Neural progenitor cell (in vitro differentiated cells): ENCODE data around the gene AGK. TPM values are rescaled to one million over a fixed set of nuclear protein-coding genes. Genes with fewer than 3 reads are reported as not detected.

Experiments
- DNase-seq: peaks from one replicate; pipeline ENCODE4 v3.0.0-alpha.2; 2016; ENCODE audit warnings: low spot score
- H2AFZ ChIP-seq: fragments of 200-600 bp; sonication (generic); replicated peaks from 2 replicates; pipeline ENCODE4 v1.6.1; 2016; ENCODE audit warnings: antibody characterized with exemption
- H3F3A ChIP-seq: fragments of 200-600 bp; sonication (generic); 2 replicates; pipeline ENCODE4 v1.6.1; 2016; ENCODE audit warnings: antibody characterized with exemption, low read depth
- H3K27ac ChIP-seq: fragments of 200-600 bp; sonication (generic); 2 replicates; pipeline ENCODE4 v1.5.1; 2016; ENCODE audit warnings: mild to moderate bottlenecking
- H3K27me3 ChIP-seq: fragments of 200-600 bp; sonication (generic); 2 replicates; pipeline ENCODE4 v1.6.1; 2016; ENCODE audit warnings: mild to moderate bottlenecking, moderate library complexity
- H3K36me3 ChIP-seq: fragments of 200-600 bp; sonication (generic); 2 replicates; pipeline ENCODE4 v1.5.1; 2016
- H3K4me1 ChIP-seq: fragments of 200-600 bp; sonication (generic); 2 replicates; pipeline ENCODE4 v1.6.1; 2016; ENCODE audit warnings: mixed run types
- H3K4me2 ChIP-seq: fragments of 200-600 bp; sonication (generic); 2 replicates; pipeline ENCODE4 v1.6.1; 2016
- H3K4me3 ChIP-seq: fragments of 200-600 bp; sonication (generic); 2 replicates; pipeline ENCODE4 v1.5.1; 2016
- H3K79me2 ChIP-seq: fragments of 200-600 bp; sonication (generic); 2 replicates; pipeline ENCODE4 v1.6.1; 2016; ENCODE audit warnings: low read depth
- H3K9ac ChIP-seq: fragments of 200-600 bp; sonication (generic); 2 replicates; pipeline ENCODE4 v1.6.1; 2016
- H3K9me3 ChIP-seq: fragments of 200-600 bp; sonication (generic); 2 replicates; pipeline ENCODE4 v1.5.1; 2016; ENCODE audit warnings: low read depth
- H4K20me1 ChIP-seq: fragments of 200-600 bp; sonication (generic); 2 replicates; pipeline ENCODE4 v1.6.1; 2016; ENCODE audit warnings: low read depth
- H3K27ac Mint-ChIP-seq: 3 replicates; pipeline ENCODE4 v1.8.0; 2021; ENCODE audit warnings: mixed read lengths
- H3K27me3 Mint-ChIP-seq: 2 replicates; pipeline ENCODE4 v1.8.0; 2022; ENCODE audit warnings: low read depth, mild to moderate bottlenecking, inconsistent platforms, moderate library complexity, mixed read lengths; ENCODE audit not compliant: insufficient read depth
- H3K36me3 Mint-ChIP-seq: 3 replicates; pipeline ENCODE4 v1.8.0; 2021; ENCODE audit warnings: mixed read lengths
- H3K4me1 Mint-ChIP-seq: 3 replicates; pipeline ENCODE4 v1.8.0; 2021; ENCODE audit warnings: mixed read lengths
- H3K4me3 Mint-ChIP-seq: 3 replicates; pipeline ENCODE4 v1.8.0; 2021; ENCODE audit warnings: mild to moderate bottlenecking, moderate library complexity, mixed read lengths
- H3K9me3 Mint-ChIP-seq: 3 replicates; pipeline ENCODE4 v1.8.0; 2020; ENCODE audit warnings: mixed read lengths
- CTCF ChIP-seq: fragments of 200-600 bp; sonication (generic); IDR thresholded peaks from 2 replicates; pipeline ENCODE4 v1.5.1; 2017; ENCODE audit warnings: antibody characterized with exemption, mild to moderate bottlenecking
- EZH2 ChIP-seq: fragments of 200-600 bp; sonication (generic); IDR thresholded peaks from 2 replicates; pipeline ENCODE4 v1.6.1; 2017; ENCODE audit warnings: antibody characterized with exemption, mild to moderate bottlenecking, moderate library complexity
- EZH2phosphoT487 ChIP-seq: fragments of 200-600 bp; sonication (generic); IDR thresholded peaks from 2 replicates; pipeline ENCODE4 v1.6.1; 2017; ENCODE audit warnings: antibody characterized with exemption
- total RNA-seq: library from RNA; depleted of rRNA; stranded (reverse); fragments of >200 nt; gene quantifications from 2 replicates; pipeline ENCODE4 v1.2.3, GENCODE V29; 2015; ENCODE audit warnings: low replicate concordance

The AGK gene
- total RNA-seq, 1 donor from 2014 or later: 42.6 TPM

GRCh38 chr7:141659501-141659900 lies 108.3 kb downstream of the AGK start:
- H3K36me3 Mint-ChIP-seq: peaks cover 25% of the 10 kb centered on the region
- Histone ChIP-seq H4K20me1 (no peaks in the 10 kb centered on the region), H2AFZ (no peak overlapping the region), H3K4me3 (no peak overlapping the region), H3K4me1 (peaks cover 4% of the 10 kb centered on the region), H3F3A (no peaks in the 10 kb centered on the region), H3K79me2 (no peaks in the 10 kb centered on the region), H3K9me3 (no peaks in the 10 kb centered on the region), H3K9ac (no peak overlapping the region), H3K27ac (no peak overlapping the region), H3K4me2 (no peak overlapping the region), H3K36me3 (no peaks in the 10 kb centered on the region), H3K27me3 (no peaks in the 10 kb centered on the region)
- no peak for DNase-seq
- H3K9me3 Mint-ChIP-seq: no peaks in the 10 kb centered on the region
- no peak overlapping the region for H3K4me3 Mint-ChIP-seq
- H3K27me3 Mint-ChIP-seq: peaks cover 2% of the 10 kb centered on the region
- TF ChIP-seq EZH2 (no peak), CTCF (no peak), EZH2phosphoT487 (no peak)
- peaks cover 5% of the 10 kb centered on the region for H3K4me1 Mint-ChIP-seq
- no peak overlapping the region for H3K27ac Mint-ChIP-seq

GRCh38 chr7:141660259-141660658 lies 109.0 kb downstream of the AGK start:
- peak overlapping the region; percentile 10 for H3K27ac Mint-ChIP-seq
- H3F3A ChIP-seq: no peaks in the 10 kb centered on the region
- no peak overlapping the region for H3K27ac ChIP-seq
- DNase-seq: no peak
- H3K9ac ChIP-seq: no peak overlapping the region
- H3K36me3 Mint-ChIP-seq: peaks cover 25% of the 10 kb centered on the region
- TF ChIP-seq EZH2: no peak
- TF ChIP-seq EZH2phosphoT487: no peak
- no peak for TF ChIP-seq CTCF
- H3K4me1 ChIP-seq: no peaks in the 10 kb centered on the region
- no peaks in the 10 kb centered on the region for H3K9me3 Mint-ChIP-seq
- H3K4me2 ChIP-seq: no peak overlapping the region
- H2AFZ ChIP-seq: no peak overlapping the region
- H3K9me3 ChIP-seq: no peaks in the 10 kb centered on the region
- H3K27me3 Mint-ChIP-seq: peaks cover 2% of the 10 kb centered on the region
- no peak overlapping the region for H3K4me3 Mint-ChIP-seq
- no peaks in the 10 kb centered on the region for H3K27me3 ChIP-seq
- H3K4me1 Mint-ChIP-seq: no peaks in the 10 kb centered on the region
- H3K36me3 ChIP-seq: no peaks in the 10 kb centered on the region
- no peaks in the 10 kb centered on the region for H3K79me2 ChIP-seq
- H4K20me1 ChIP-seq: no peaks in the 10 kb centered on the region
- no peak overlapping the region for H3K4me3 ChIP-seq

- Histone ChIP-seq H3K4me1 (no peaks in the 10 kb centered on the region), H4K20me1 (no peaks in the 10 kb centered on the region), H3K4me2 (no peak overlapping the region), H3K4me3 (no peak overlapping the region), H3K79me2 (no peaks in the 10 kb centered on the region), H3K9me3 (no peaks in the 10 kb centered on the region), H3F3A (no peaks in the 10 kb centered on the region), H2AFZ (no peak overlapping the region), H3K36me3 (no peaks in the 10 kb centered on the region), H3K27me3 (no peaks in the 10 kb centered on the region), H3K27ac (no peak overlapping the region), H3K9ac (no peak overlapping the region)
- Mint-ChIP-seq H3K27ac (no peak overlapping the region), H3K27me3 (peaks cover 4% of the 10 kb centered on the region), H3K9me3 (no peaks in the 10 kb centered on the region), H3K36me3 (peaks cover 36% of the 10 kb centered on the region), H3K4me1 (no peaks in the 10 kb centered on the region), H3K4me3 (no peak overlapping the region)
- no peak for DNase-seq
- TF ChIP-seq EZH2 (no peak), CTCF (no peak), EZH2phosphoT487 (no peak)
Measured at GRCh38 chr7:141663081-141663849, 112.1 kb downstream of the AGK start.
